HL-60 (cell line): ENCODE data around the gene MACROD2.

ENCODE experiments used
- DNase-seq, 2 experiments: peaks; one replicate each; pipeline ENCODE4 v3.0.0-alpha.2; 2010 to 2020; ENCODE audit warnings: low read depth in 1 of 2, low spot score in 1 of 2
- H3K27ac ChIP-seq: fragments of 250-450 bp; sonication (Bioruptor Pico); replicated peaks from 2 replicates; pipeline ENCODE4 v1.5.1; 2020; ENCODE audit warnings: mild to moderate bottlenecking, moderate library complexity
- H3K27me3 ChIP-seq: fragments of 250-450 bp; sonication (Bioruptor Pico); 2 replicates; pipeline ENCODE4 v1.5.1; 2021; ENCODE audit warnings: mild to moderate bottlenecking, moderate library complexity; ENCODE audit not compliant: insufficient read depth, poor library complexity, severe bottlenecking
- H3K4me3 ChIP-seq: replicated peaks from 2 replicates; pipeline ENCODE4 v1.5.1; 2011; ENCODE audit warnings: mild to moderate bottlenecking, control low read depth, low read length; ENCODE audit not compliant: insufficient read depth
- CTCF ChIP-seq: IDR thresholded peaks from one replicate; pipeline ENCODE4 v1.5.1; 2011; ENCODE audit warnings: low read length, control low read depth, inconsistent platforms; ENCODE audit not compliant: insufficient read depth
- GABPA ChIP-seq: IDR thresholded peaks from 2 replicates; pipeline ENCODE4 v1.6.1; 2012; ENCODE audit warnings: low read depth
- POLR2AphosphoS5 ChIP-seq: IDR thresholded peaks from 2 replicates; pipeline ENCODE4 v1.6.1; 2012; ENCODE audit warnings: low read depth
- SPI1 ChIP-seq: IDR thresholded peaks from 2 replicates; pipeline ENCODE4 v1.6.1; 2012; ENCODE audit warnings: low read depth, mild to moderate bottlenecking, borderline replicate concordance
- TF ChIP-seq, protein P1 (sequence below): IDR thresholded peaks from 2 replicates; pipeline ENCODE4 v1.6.1; 2012; ENCODE audit warnings: low read depth; ENCODE audit not compliant: insufficient replicate concordance

Gene MACROD2

DNA sequence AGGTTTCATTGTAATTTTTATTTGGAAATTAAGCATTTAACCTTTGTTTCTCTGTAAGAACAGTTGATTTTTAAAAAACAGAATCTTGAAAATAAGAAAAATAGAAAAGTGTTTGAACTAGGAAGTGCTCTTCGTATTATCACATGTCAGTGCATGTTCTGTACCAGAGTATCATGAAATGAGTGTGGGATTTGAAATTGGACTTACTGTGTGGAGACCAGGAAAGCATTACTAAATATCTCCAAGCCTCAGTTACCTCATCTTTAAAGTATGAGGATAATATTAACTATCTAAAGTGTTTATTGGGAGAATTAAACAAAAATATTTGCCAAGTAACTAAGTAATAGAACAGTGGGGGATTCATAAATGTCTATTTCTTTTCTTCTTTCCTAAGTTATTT lies 499.0 kb downstream of the MACROD2 start:
- Histone ChIP-seq H3K4me3 (no peak overlapping the region), H3K27ac (no peak overlapping the region), H3K27me3 (no peaks in the 10 kb centered on the region)
- no peak for DNase-seq
- no peak for TF ChIP-seq GABPA

DNA sequence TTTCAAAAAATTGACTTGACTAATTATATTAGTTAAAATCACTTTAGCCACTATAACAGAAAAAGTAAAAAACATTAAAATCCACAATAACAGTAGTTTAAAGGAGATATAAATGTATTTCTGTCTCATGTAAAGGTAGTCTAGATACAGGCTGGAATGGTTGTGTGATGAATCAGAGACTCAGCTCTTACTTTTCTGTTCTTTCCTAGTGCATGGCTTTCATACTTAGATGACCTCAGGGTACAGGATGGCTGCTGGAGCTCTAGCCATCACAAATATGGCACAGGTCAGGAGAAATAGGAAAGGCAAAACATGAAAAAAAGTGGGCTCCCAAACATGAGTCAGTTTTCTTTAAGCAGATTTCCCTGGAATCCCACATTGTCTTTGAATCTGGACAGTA lies 499.8 kb downstream of the MACROD2 start:
- no peak overlapping the region for H3K27ac ChIP-seq
- H3K4me3 ChIP-seq = no peak overlapping the region
- no peaks in the 10 kb centered on the region for H3K27me3 ChIP-seq
- TF ChIP-seq, protein P1, sequence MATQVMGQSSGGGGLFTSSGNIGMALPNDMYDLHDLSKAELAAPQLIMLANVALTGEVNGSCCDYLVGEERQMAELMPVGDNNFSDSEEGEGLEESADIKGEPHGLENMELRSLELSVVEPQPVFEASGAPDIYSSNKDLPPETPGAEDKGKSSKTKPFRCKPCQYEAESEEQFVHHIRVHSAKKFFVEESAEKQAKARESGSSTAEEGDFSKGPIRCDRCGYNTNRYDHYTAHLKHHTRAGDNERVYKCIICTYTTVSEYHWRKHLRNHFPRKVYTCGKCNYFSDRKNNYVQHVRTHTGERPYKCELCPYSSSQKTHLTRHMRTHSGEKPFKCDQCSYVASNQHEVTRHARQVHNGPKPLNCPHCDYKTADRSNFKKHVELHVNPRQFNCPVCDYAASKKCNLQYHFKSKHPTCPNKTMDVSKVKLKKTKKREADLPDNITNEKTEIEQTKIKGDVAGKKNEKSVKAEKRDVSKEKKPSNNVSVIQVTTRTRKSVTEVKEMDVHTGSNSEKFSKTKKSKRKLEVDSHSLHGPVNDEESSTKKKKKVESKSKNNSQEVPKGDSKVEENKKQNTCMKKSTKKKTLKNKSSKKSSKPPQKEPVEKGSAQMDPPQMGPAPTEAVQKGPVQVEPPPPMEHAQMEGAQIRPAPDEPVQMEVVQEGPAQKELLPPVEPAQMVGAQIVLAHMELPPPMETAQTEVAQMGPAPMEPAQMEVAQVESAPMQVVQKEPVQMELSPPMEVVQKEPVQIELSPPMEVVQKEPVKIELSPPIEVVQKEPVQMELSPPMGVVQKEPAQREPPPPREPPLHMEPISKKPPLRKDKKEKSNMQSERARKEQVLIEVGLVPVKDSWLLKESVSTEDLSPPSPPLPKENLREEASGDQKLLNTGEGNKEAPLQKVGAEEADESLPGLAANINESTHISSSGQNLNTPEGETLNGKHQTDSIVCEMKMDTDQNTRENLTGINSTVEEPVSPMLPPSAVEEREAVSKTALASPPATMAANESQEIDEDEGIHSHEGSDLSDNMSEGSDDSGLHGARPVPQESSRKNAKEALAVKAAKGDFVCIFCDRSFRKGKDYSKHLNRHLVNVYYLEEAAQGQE = no peak
- TF ChIP-seq CTCF = no peak
- TF ChIP-seq GABPA = no peak
- TF ChIP-seq SPI1 = no peak
- no peak for TF ChIP-seq POLR2AphosphoS5
- no peak for DNase-seq

DNA sequence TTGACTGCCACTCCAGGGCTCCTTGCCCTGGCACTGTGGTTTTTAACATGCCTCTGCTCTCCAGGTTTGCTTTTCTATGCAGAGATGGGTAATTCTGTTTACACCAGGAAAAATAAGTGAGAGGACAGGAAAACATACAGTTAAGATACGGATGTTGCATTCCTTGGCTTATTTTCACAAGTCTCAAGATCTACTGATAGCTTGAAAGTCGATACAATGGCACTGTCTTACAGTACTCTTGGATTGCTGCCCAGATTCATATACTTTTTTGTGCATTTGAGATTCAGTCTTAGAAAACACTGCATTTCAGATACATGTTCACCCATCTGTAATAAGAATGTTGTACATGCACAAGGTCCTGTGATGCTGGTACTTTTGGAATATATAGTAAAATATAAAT lies 501.7 kb downstream of the MACROD2 start:
- no peak overlapping the region for H3K4me3 ChIP-seq
- no peaks in the 10 kb centered on the region for H3K27me3 ChIP-seq
- TF ChIP-seq GABPA = no peak
- TF ChIP-seq, protein P1 = no peak
- no peak overlapping the region for H3K27ac ChIP-seq
- no peak for DNase-seq

- no peak overlapping the region for H3K4me3 ChIP-seq
- no peak for DNase-seq
- TF ChIP-seq POLR2AphosphoS5 = no peak
- TF ChIP-seq CTCF = no peak
- TF ChIP-seq GABPA = no peak
- no peak for TF ChIP-seq SPI1
- TF ChIP-seq, protein P1 = no peak
- H3K27ac ChIP-seq = no peak overlapping the region
- no peaks in the 10 kb centered on the region for H3K27me3 ChIP-seq
These were observed 503.5 kb downstream of the MACROD2 start for GRCh38 chr20:14498772-14499171.
